Measurements from ENCODE around the gene SORCS2. TPM values are rescaled to one million over a fixed set of nuclear protein-coding genes. Genes with fewer than 3 reads are reported as not detected.

SORCS2 gene
- total and polyA plus RNA-seq, 2 of the 4 experiments (the other 2 are of a cell fraction) = 0.36 to 0.62 TPM

GRCh38 chr4:7739077-7739917 lies 547.0 kb downstream of the SORCS2 start:
- ChIA-PET CTCF (no interaction called here), POLR2A (ENCODE audit: unreplicated experiment) (no interaction called here)
- Histone ChIP-seq H3K79me1 (ENCODE audit: low read depth in 1 of 2, low read length in 2 of 2) (no peaks in the 10 kb centered on the region), H2AK9ac (replicated peaks; ENCODE audit: low read depth, low read length, poor library complexity) (no peak overlapping the region), H2BK5ac (ENCODE audit: low read depth, low read length, poor library complexity, severe bottlenecking) (no peak overlapping the region), H2AK5ac (ENCODE audit: low read depth, low read length) (no peak overlapping the region), H3K4me1 (ENCODE audit: control insufficient read depth, insufficient read depth, low read length) (no peaks in the 10 kb centered on the region), H3K18ac (ENCODE audit: low read depth, low read length) (no peak overlapping the region), H4K20me1 (ENCODE audit: insufficient read depth, low read length) (no peaks in the 10 kb centered on the region), H3K14ac (replicated peaks; ENCODE audit: low read depth, low read length) (no peak overlapping the region), H2BK120ac (ENCODE audit: low read depth, low read length) (no peak overlapping the region), H3K9me3 (ENCODE audit: control insufficient read depth, insufficient read depth, low read length) (no peaks in the 10 kb centered on the region), H3K23ac (ENCODE audit: low read depth, low read length) (no peak overlapping the region), H2AFZ (replicated peaks; ENCODE audit: low read length, poor library complexity) (no peak overlapping the region), H3K9ac (ENCODE audit: low read depth, low read length) (no peak overlapping the region), H2BK15ac (ENCODE audit: low read depth, low read length) (no peak overlapping the region), H3K4ac (ENCODE audit: low read depth, low read length) (no peak overlapping the region), H3K56ac (ENCODE audit: extremely low read depth, insufficient read depth, low read length) (no peak overlapping the region), H3K27ac (ENCODE audit: insufficient read depth, low read length) (no peak overlapping the region), H3K4me3 (ENCODE audit: insufficient read depth, low read depth, low read length) (no peak overlapping the region), H3K36me3 (ENCODE audit: control insufficient read depth, insufficient read depth, low read length) (no peaks in the 10 kb centered on the region), H4K5ac (ENCODE audit: low read depth, low read length) (no peak overlapping the region), H3K9me1 (ENCODE audit: insufficient read depth, low read length) (no peaks in the 10 kb centered on the region), H4K91ac (ENCODE audit: insufficient read depth, low read depth, low read length) (no peak overlapping the region), H4K8ac (ENCODE audit: low read depth in 2 of 2, low read length in 2 of 2) (no peak overlapping the region), H2BK20ac (ENCODE audit: low read depth, low read length) (no peak overlapping the region), H3K4me2 (ENCODE audit: low read depth, low read length) (no peak overlapping the region), H3K27me3 (ENCODE audit: control insufficient read depth, insufficient read depth, low read length) (peaks cover 7% of the 10 kb centered on the region; the same call in 1 of the 2 replicates)
- in situ Hi-C loops (cut with MboI; ENCODE audit: low sequenced_read_pairs) (no loop called here), dilution Hi-C loops (cut with HindIII; ENCODE audit: low sequenced_read_pairs, unreplicated experiment) (no loop called here), intact Hi-C loops (cut with micrococcal nuclease) (no loop called here)
- no TSS peak for BruUV-seq (replicated peaks)
- WGBS, 2 experiments (ENCODE audit: extremely low coverage in 2 of 2, insufficient read length in 1 of 2) = 91% methylated on average over 15 of the region's 37 CpGs; no CpG with 5 or more reads in 1 of the 2 experiments
- DNase-seq (no peak), ATAC-seq (ENCODE audit: low read depth) (no peak)
- TF ChIP-seq RAD21 (IDR thresholded peaks at IDR 0.05; ENCODE audit: low read length) (no peak), RFX5 (IDR thresholded peaks at IDR 0.05; ENCODE audit: low read depth, low read length) (no peak), POLR2A (IDR thresholded peaks at IDR 0.05; ENCODE audit: low read depth, low read length) (no peak), CHD1 (IDR thresholded peaks at IDR 0.05; ENCODE audit: low read depth, low read length) (no peak), SMC3 (IDR thresholded peaks at IDR 0.05; ENCODE audit: low read depth, low read length) (no peak), RCOR1 (IDR thresholded peaks at IDR 0.05; ENCODE audit: insufficient replicate concordance, low read length) (no peak), MXI1 (IDR thresholded peaks at IDR 0.05; ENCODE audit: borderline replicate concordance, low read depth, low read length) (no peak), MAZ (IDR thresholded peaks at IDR 0.05; ENCODE audit: borderline replicate concordance, low read depth, low read length) (no peak), ELK1 (IDR thresholded peaks at IDR 0.05; ENCODE audit: borderline replicate concordance, low read depth, low read length) (no peak), USF2 (IDR thresholded peaks at IDR 0.05; ENCODE audit: low read depth, low read length) (no peak), FOS (IDR thresholded peaks at IDR 0.05; ENCODE audit: low read depth, low read length) (no peak), CTCF (conservative IDR thresholded peaks at IDR 0.05; ENCODE audit: low read depth, low read length) (no peak), NFE2L2 (IDR thresholded peaks at IDR 0.05; ENCODE audit: low read depth, low read length) (no peak), CEBPB (IDR thresholded peaks at IDR 0.05; ENCODE audit: low read depth, low read length) (no peak), MAFK (IDR thresholded peaks at IDR 0.05; ENCODE audit: low read depth, low read length) (no peak)
